ENCODE measurements around the gene FHL1. TPM values are rescaled to one million over a fixed set of nuclear protein-coding genes. Genes with fewer than 3 reads are reported as not detected.

Gene FHL1
- polyA plus RNA-seq, 1 of the 3 experiments (the other 2 are of a cell fraction): 57.8 TPM

DNA sequence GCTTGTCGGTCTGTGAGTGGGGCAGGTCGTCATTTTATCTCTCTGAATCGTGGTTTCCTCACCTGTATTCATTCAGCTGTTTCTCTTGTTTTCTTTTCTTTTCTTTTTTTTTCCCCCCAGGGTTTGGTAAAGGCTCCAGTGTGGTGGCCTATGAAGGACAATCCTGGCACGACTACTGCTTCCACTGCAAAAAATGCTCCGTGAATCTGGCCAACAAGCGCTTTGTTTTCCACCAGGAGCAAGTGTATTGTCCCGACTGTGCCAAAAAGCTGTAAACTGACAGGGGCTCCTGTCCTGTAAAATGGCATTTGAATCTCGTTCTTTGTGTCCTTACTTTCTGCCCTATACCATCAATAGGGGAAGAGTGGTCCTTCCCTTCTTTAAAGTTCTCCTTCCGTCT lies 62.4 kb downstream of the FHL1 start:
- H3K36me3 ChIP-seq (replicated peaks in 1 of 2; ENCODE audit: control insufficient read depth in 1 of 2, insufficient read depth in 2 of 2, low read length in 1 of 2): peaks cover 0 to 24% of the 10 kb centered on the region in 2 experiments
- ChIA-PET POLR2A (no interaction called here), CTCF (interaction anchor here (0.7 to 4.9 kb wide), 8 partner anchors 15 to 187 kb away, joined by 3 to 42 read pairs (median 4); no protein-coding TSS in a partner anchor)
- TF ChIP-seq GABPA (IDR thresholded peaks at IDR 0.05; ENCODE audit: low read depth): no peak
- no peak for TF ChIP-seq NRF1 (IDR thresholded peaks at IDR 0.05; ENCODE audit: low read depth, low read length)
- TF ChIP-seq, protein P1, sequence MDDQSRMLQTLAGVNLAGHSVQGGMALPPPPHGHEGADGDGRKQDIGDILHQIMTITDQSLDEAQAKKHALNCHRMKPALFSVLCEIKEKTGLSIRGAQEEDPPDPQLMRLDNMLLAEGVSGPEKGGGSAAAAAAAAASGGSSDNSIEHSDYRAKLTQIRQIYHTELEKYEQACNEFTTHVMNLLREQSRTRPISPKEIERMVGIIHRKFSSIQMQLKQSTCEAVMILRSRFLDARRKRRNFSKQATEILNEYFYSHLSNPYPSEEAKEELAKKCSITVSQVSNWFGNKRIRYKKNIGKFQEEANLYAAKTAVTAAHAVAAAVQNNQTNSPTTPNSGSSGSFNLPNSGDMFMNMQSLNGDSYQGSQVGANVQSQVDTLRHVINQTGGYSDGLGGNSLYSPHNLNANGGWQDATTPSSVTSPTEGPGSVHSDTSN (IDR thresholded peaks at IDR 0.05): no peak
- TF ChIP-seq, protein P2, sequence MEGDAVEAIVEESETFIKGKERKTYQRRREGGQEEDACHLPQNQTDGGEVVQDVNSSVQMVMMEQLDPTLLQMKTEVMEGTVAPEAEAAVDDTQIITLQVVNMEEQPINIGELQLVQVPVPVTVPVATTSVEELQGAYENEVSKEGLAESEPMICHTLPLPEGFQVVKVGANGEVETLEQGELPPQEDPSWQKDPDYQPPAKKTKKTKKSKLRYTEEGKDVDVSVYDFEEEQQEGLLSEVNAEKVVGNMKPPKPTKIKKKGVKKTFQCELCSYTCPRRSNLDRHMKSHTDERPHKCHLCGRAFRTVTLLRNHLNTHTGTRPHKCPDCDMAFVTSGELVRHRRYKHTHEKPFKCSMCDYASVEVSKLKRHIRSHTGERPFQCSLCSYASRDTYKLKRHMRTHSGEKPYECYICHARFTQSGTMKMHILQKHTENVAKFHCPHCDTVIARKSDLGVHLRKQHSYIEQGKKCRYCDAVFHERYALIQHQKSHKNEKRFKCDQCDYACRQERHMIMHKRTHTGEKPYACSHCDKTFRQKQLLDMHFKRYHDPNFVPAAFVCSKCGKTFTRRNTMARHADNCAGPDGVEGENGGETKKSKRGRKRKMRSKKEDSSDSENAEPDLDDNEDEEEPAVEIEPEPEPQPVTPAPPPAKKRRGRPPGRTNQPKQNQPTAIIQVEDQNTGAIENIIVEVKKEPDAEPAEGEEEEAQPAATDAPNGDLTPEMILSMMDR (IDR thresholded peaks at IDR 0.05): no peak
- no peak for TF ChIP-seq GATA2 (CRISPR knock-in tag; IDR thresholded peaks at IDR 0.05)
- no peak for TF ChIP-seq CHD2 (IDR thresholded peaks at IDR 0.05; ENCODE audit: low read length, partially characterized antibody)
- H3K4me3 ChIP-seq (ENCODE audit: low read depth in 2 of 2, low read length in 1 of 2): no peak overlapping the region
- H3K9me3 ChIP-seq: no peaks in the 10 kb centered on the region
- no peak overlapping the region for H3K27ac ChIP-seq (ENCODE audit: low read depth in 2 of 2, low read length in 1 of 2)
- no peak overlapping the region for H3K9ac ChIP-seq
- no peaks in the 10 kb centered on the region for H3K79me2 ChIP-seq (ENCODE audit: insufficient read depth)
- WGBS (ENCODE audit: low lambda C conversion rate): 36% methylated on average over 9 of the region's 9 CpGs
- H3K9me2 ChIP-seq: no peaks in the 10 kb centered on the region
- no peaks in the 10 kb centered on the region for H3F3A ChIP-seq (replicated peaks; ENCODE audit: insufficient read depth)
- H4K20me1 ChIP-seq (ENCODE audit: insufficient read depth): no peaks in the 10 kb centered on the region
- H3K4me1 ChIP-seq (ENCODE audit: control insufficient read depth in 1 of 2, insufficient read depth in 2 of 2, low read depth in 1 of 2, low read length in 1 of 2): no peaks in the 10 kb centered on the region; a peak in 1 of 4 replicates
- no peak overlapping the region for H2AFZ ChIP-seq (ENCODE audit: low read depth)
- peaks cover 6% of the 10 kb centered on the region; the same call in 1 of the 2 replicates for H3K27me3 ChIP-seq (ENCODE audit: insufficient read depth)
- no peak overlapping the region for H3K4me2 ChIP-seq
- DNase-seq: no peak

DNA sequence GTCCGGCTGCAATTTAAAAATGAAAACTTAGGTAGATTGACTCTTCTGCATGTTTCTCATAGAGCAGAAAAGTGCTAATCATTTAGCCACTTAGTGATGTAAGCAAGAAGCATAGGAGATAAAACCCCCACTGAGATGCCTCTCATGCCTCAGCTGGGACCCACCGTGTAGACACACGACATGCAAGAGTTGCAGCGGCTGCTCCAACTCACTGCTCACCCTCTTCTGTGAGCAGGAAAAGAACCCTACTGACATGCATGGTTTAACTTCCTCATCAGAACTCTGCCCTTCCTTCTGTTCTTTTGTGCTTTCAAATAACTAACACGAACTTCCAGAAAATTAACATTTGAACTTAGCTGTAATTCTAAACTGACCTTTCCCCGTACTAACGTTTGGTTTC lies 62.9 kb downstream of the FHL1 start:
- DNase-seq: no peak

More for the DNA sequence above, 62.9 kb downstream of the FHL1 start:
- no peak overlapping the region for H2AFZ ChIP-seq (ENCODE audit: low read depth)
- no peak overlapping the region for H3K4me2 ChIP-seq
- H3K36me3 ChIP-seq (replicated peaks in 1 of 2; ENCODE audit: control insufficient read depth in 1 of 2, insufficient read depth in 2 of 2, low read length in 1 of 2): peaks cover 0 to 24% of the 10 kb centered on the region in 2 experiments
- H3K9ac ChIP-seq: no peak overlapping the region
- no peaks in the 10 kb centered on the region for H4K20me1 ChIP-seq (ENCODE audit: insufficient read depth)
- ChIA-PET CTCF (interaction anchor here (0.7 to 4.9 kb wide), 5 partner anchors 15 to 181 kb away, joined by 3 to 42 read pairs (median 4); no protein-coding TSS in a partner anchor), POLR2A (no interaction called here)
- no peaks in the 10 kb centered on the region; a peak in 1 of 4 replicates for H3K4me1 ChIP-seq (ENCODE audit: control insufficient read depth in 1 of 2, insufficient read depth in 2 of 2, low read depth in 1 of 2, low read length in 1 of 2)
- 42% methylated on average over 7 of the region's 7 CpGs for WGBS (ENCODE audit: low lambda C conversion rate)
- no peak overlapping the region for H3K4me3 ChIP-seq (ENCODE audit: low read depth in 2 of 2, low read length in 1 of 2)
- no peaks in the 10 kb centered on the region for H3K9me3 ChIP-seq
- no peak overlapping the region for H3K27ac ChIP-seq (ENCODE audit: low read depth in 2 of 2, low read length in 1 of 2)
- H3K9me2 ChIP-seq: no peaks in the 10 kb centered on the region
- H3K27me3 ChIP-seq (ENCODE audit: insufficient read depth): peaks cover 6% of the 10 kb centered on the region; the same call in 1 of the 2 replicates
- H3F3A ChIP-seq (replicated peaks; ENCODE audit: insufficient read depth): no peaks in the 10 kb centered on the region
- TF ChIP-seq, protein P1 (IDR thresholded peaks at IDR 0.05): no peak
- TF ChIP-seq, protein P3, sequence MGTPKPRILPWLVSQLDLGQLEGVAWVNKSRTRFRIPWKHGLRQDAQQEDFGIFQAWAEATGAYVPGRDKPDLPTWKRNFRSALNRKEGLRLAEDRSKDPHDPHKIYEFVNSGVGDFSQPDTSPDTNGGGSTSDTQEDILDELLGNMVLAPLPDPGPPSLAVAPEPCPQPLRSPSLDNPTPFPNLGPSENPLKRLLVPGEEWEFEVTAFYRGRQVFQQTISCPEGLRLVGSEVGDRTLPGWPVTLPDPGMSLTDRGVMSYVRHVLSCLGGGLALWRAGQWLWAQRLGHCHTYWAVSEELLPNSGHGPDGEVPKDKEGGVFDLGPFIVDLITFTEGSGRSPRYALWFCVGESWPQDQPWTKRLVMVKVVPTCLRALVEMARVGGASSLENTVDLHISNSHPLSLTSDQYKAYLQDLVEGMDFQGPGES (IDR thresholded peaks at IDR 0.05; ENCODE audit: low read depth, low read length): no peak
- TF ChIP-seq, protein P4, sequence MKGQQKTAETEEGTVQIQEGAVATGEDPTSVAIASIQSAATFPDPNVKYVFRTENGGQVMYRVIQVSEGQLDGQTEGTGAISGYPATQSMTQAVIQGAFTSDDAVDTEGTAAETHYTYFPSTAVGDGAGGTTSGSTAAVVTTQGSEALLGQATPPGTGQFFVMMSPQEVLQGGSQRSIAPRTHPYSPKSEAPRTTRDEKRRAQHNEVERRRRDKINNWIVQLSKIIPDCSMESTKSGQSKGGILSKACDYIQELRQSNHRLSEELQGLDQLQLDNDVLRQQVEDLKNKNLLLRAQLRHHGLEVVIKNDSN (IDR thresholded peaks at IDR 0.05; ENCODE audit: borderline replicate concordance, low read depth): no peak
- no peaks in the 10 kb centered on the region for H3K79me2 ChIP-seq (ENCODE audit: insufficient read depth)
